ENCODE results near the gene SH3BGRL3.
A peak's percentile ranks its signal among the peaks of the same experiment; 100 is the strongest.
"Not testable (repeated sequence)": the region's sequence is repeated elsewhere in the genome, so short reads cannot be mapped to it uniquely, and the experiment has no call there.

SH3BGRL3 gene

DNA sequence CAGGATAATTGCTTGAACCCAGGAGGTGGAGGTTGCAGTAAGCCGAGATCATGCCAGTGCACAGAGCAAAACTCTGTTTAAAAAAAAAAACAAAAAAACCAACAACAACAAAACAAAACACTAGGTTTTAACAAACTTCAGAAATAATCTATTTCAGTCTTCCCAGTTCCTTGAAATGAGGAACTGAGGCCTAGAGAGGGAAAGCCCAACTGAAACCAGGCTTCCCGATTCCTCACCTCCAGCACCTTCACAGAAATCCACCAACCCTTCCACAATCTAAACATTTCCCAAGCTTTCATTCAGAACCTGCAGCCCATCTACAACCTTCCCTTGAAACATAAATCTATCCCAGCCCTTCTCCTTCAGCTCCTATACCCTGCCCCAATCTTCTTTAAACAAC, 37.3 kb downstream of the SH3BGRL3 start:
- no peak for DNase-seq (ENCODE audit: low read depth in 2 of 2)

DNA sequence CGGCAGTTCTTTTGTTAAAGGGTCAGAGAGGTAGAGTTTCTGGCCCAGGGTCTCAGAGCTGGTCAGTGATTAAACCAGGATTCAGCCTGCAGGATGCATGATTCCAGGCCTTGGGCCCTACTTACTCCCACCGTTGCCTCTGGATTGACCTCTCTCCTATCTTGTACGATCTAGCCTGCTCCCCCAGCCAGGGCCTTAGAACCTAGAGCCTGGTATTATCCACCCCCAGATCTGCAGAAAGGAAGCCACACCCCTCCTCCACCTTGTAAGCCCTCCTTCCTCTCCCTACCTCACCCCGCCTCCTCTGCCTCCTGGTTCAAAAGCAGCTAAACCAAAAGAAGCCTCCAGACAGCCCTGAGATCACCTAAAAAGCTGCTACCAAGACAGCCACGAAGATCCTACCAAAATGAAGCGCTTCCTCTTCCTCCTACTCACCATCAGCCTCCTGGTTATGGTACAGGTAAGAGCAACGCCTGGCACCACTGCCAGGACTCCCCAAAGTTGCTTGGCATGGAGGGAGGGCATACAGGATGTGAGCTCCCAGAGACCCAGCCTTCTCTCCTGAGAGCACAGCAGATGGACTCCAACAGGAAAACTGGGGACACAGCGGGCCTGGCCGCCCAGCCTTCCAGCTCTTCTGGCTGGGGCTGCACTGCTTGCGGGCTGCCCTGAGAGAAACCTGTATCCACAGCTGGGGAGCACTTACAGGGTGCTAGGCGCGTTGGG, 37.9 kb downstream of the SH3BGRL3 start, which contains the start of gene CD52:
Gene CD52, plus strand, starts transcription at position 347 of the 726 bp plus-strand sequence. Its CDS starts 60 bp downstream, at position 407.
- DNase-seq (ENCODE audit: low read depth in 2 of 2): peak in 1 of 2 experiments; percentile 58

DNA sequence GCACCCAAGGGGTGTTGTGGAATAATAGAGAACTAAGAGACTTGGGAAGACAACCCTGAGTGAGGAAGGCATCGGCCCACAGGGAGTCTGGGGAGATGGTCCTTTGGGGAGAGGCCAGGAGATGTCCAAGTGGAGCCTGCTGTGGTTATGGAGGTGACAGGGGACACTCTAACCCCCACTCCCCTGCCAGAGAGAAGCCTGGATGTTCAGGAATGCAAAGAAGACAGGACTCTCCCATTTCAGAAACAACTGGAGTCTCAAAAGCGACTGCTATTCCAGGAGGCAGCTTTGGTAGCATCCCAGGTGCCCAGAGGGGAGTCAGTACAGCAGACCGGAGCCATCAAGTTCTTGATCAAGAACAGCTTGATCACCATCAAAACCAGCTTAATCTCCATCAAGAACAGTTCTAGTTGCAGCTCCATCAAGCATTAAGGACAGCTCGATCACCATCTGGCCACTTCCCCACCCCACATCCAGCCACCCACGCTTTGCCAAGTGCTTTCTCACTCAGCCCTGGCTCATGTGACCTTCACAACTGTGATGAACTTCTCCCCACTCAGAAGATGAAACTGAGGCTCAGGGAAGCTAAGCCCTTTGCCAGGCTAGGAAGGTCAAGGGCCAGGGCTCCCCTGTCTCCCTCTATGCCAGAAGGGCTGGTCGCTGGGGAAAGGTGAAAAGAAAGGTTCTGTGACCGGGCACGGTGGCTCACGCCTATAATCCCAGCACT, 38.6 kb downstream of the SH3BGRL3 start:
- no peak for DNase-seq (ENCODE audit: low read depth in 2 of 2)

DNA sequence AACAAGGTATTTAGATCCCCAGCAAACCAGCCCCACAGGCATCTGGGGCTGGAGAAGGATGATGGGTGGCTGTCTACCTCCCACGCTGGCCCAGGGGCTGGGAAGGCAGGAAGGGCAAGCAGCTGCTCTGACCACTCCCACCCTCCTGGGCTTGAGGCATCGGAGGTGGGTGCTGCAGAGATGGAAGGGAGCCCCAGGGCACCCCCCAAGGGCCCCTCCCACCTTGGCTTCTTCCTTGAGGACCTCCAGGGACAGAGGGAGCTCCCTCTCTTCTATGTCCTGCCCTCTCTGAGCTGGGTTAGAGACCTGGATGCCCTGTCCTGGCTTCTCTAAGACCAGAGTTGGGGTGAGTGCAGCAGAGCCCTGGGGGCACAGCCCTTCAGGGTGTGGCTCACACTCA, 41.0 kb downstream of the SH3BGRL3 start:
- DNase-seq (ENCODE audit: low read depth in 2 of 2): no peak

DNA sequence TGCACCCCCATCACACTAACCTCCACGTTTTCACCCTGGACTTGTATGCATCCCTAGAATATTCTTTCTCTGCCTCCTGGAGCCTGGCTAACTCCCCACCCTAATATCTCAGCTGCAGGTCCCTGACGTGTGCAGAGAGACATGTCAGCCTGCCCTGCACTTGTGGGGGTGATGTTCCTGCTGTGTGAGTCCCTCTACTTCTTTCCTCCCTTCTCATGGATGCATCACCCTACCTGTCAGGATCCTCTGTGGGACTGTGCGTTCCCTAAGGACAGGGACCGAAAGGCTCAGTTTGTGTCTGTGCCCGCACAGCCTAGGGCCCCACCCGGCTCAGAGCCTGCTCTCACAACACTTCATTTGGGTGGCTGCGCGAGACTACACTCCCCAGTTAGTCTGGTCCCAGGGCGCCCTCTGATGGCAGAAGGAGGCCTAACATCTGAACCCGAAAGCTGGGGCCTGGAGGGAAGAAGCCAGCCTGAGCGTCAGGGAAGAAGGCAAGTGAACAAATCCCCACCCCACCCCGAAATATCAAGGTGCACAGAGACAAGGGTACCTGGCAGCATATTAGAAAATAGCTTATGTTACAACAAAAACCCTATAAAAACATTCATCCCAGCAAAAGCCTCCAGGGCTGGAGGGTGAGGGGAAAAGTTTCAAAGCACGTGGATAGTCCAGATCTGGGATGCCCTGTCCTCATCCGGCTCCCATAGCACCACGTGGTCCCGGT, 41.6 kb downstream of the SH3BGRL3 start:
- peak; percentile 92 to 98 for DNase-seq (ENCODE audit: low read depth in 2 of 2)

DNA sequence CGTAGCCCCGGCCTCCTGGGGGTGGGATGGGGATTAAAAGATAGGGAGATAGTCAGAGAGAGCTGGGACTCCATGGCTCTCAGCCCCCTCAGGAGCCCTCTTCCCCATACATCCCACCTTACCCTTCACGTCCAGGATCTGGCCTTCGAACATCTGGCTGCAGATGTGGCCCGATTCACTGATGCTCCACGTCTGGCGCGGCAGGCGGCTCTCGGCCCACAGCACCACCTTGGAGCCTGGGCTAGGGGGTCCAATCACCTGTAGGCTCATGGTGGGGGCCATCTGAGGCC, 42.1 kb downstream of the SH3BGRL3 start:
- no peak for DNase-seq (ENCODE audit: low read depth in 2 of 2)

DNA sequence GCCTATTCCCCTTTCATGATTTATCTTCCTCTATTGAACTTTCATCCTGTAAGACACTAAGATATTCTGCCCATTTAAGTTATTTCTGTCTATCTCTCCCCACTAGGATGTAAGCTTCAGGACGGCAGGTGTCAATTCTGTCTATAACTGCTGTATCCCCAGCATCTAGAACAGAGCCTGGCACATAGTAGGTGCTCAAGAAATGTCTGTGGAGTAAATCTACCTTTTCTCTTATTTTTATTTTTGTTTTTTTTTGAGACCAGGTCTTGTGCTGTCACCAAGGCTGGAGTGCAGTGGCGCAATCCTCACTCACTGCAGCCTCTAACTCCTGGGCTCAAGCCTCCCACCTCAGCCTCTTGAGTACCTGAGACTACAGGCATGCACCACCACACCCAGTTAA, 43.5 kb downstream of the SH3BGRL3 start:
- no peak for DNase-seq (ENCODE audit: low read depth in 2 of 2)

DNA sequence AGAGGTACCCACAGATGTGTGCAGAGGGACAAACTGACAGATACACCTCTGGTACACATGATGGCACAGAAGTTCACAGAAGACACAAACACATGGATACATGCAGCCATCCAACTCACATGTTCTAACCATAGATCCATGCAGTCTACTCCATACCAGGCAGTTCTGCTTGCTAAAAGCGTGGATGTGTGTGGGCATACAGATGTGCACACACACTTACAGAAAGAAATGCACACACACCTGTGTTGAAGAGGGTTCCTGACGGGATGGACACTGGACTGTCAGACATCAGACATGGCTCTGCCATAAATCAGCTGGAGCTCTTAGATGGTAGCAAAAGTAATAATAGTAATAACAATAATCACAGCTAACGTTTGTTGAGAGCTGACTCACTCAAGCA, 44.7 kb downstream of the SH3BGRL3 start:
- no peak for DNase-seq (ENCODE audit: low read depth in 2 of 2)

DNA sequence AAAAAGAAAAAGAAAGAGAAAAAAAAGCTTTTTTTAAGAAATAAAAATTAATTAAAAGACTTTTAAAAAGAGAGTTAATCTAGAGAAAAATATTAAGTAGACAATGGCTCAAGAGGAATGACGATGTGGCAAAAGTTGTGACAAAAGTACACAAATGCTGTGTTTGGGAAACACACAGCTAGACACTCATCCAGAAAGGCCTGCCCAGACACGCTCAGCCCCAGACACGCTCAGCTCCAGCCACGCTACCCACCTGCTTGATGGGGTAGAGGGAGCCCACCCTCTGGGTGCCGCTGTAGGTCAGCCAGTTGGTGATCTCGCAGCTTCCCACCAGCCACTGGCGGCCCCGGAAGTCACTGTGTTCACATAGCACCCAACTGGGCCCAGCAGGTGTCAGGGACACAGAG, 48.1 kb downstream of the SH3BGRL3 start:
- DNase-seq (ENCODE audit: low read depth in 2 of 2): no peak

DNA sequence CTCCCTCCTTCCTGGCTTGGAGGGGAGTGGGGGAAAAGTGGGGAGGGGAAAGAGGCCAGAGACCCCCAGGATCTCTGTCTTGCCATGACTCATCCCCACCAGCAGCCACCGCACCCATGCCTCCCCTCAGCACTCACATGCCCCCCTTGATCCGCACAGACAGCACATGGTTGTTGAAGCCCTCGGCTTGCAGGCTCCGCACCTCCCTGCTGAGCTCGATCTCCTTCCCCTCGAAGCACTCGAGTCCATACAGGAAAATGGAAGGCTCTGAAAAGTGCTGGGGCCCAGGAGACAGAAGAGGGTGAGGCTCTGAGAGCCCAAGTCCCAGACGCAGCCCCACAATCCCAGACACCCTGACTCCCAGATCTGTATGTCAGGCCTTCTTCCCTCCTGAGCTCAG, 48.7 kb downstream of the SH3BGRL3 start:
- DNase-seq (ENCODE audit: low read depth in 2 of 2): no peak

DNA sequence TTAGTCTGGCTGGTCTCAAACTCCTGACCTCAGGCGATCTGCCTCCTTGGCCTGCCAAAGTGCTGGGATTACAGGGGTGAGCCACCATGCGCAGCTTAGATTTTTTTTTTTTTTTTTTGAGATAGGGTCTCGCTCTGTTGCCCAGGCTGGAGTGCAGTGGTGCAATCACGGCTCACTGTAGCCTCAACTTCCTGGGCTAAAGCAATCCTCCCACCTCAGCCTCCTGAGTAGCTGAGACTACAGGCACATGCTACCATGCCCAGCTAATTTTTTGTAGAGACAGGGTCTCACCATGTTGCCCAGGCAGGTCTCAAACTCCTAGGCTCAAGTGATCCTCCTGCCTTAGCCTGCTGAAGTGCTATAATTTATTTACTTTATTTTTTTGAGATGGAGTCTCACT, 49.5 kb downstream of the SH3BGRL3 start:
- DNase-seq (ENCODE audit: low read depth in 2 of 2): not testable (repeated sequence)

DNA sequence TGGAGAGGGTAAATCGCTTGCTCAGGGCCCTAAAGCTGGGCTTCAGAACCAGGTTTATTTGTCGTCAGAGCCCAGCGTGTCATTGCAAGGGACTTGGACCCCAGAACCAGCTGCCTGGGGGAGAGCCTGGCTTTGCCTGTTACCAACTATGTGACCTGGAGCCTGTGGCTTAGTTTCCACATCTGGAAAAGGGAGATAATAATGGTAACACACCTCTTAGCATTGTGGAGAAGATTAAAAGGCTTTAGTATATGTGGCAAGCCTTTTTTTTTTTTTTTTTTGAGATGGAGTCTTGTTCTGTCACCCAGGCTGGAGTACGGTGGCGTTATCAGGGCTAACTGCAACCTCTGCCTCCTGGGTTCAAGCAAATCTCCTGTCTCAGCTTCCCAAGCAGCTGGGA, 50.4 kb downstream of the SH3BGRL3 start:
- no peak for DNase-seq (ENCODE audit: low read depth in 2 of 2)

Measured in stimulated activated CD4-positive, alpha-beta T cell treated with anti-CD3 and anti-CD28 coated beads, Interleukin-12 subunit alpha, Interleukin-12 subunit beta, amount 100 ng/mL, for 24 hours (primary cell).